ENCODE results near the gene ZNF232.

ZNF232 gene

GRCh38 chr17:5065227-5065744, 46.4 kb downstream of the ZNF232 start:
- DNase-seq (ENCODE audit: low spot score) = no peak
- in situ Hi-C loops (cut with MboI; ENCODE audit: low sequenced_read_pairs, unreplicated experiment) = loop anchor here (10.0 kb wide), 1 partner anchor 90 kb away; no protein-coding TSS in a partner anchor
- no peak for TF ChIP-seq CTCF (IDR thresholded peaks at IDR 0.05; ENCODE audit: borderline replicate concordance, control extremely low read depth, extremely low read depth, insufficient read depth, missing control alignments)
